ENCODE results near the gene COPB2. TPM values are rescaled to one million over a fixed set of nuclear protein-coding genes. Genes with fewer than 3 reads are reported as not detected.

COPB2 gene
- total and polyA plus RNA-seq, 2 of the 4 experiments (the other 2 are of a cell fraction): 179 to 363 TPM

GRCh38 chr3:139317660-139318430, 71.6 kb downstream of the COPB2 start:
- DNase-seq: no peak
- Histone ChIP-seq H4K91ac (ENCODE audit: insufficient read depth, low read depth, low read length) (no peak overlapping the region; the same call in 1 of the 2 replicates), H3K36me3 (ENCODE audit: control insufficient read depth, insufficient read depth, low read length) (no peaks in the 10 kb centered on the region), H2AK5ac (ENCODE audit: low read depth, low read length) (no peak overlapping the region), H2AFZ (replicated peaks; ENCODE audit: low read length, poor library complexity) (no peak overlapping the region), H3K27me3 (ENCODE audit: control insufficient read depth, insufficient read depth, low read length) (peaks cover 3% of the 10 kb centered on the region), H2BK20ac (ENCODE audit: low read depth, low read length) (no peak overlapping the region), H3K9ac (ENCODE audit: low read depth, low read length) (no peak overlapping the region), H3K79me1 (ENCODE audit: low read depth in 1 of 2, low read length in 2 of 2) (no peaks in the 10 kb centered on the region), H3K27ac (ENCODE audit: insufficient read depth, low read length) (no peak overlapping the region), H2AK9ac (replicated peaks; ENCODE audit: low read depth, low read length, poor library complexity) (no peak overlapping the region), H3K9me1 (ENCODE audit: insufficient read depth, low read length) (peaks cover 6% of the 10 kb centered on the region; the same call in 1 of the 2 replicates), H4K8ac (ENCODE audit: low read depth in 2 of 2, low read length in 2 of 2) (no peak overlapping the region), H3K4me1 (ENCODE audit: control insufficient read depth, insufficient read depth, low read length) (peaks cover 2% of the 10 kb centered on the region; the same call in 1 of the 2 replicates), H3K14ac (replicated peaks; ENCODE audit: low read depth, low read length) (no peak overlapping the region), H4K5ac (ENCODE audit: low read depth, low read length) (no peak overlapping the region), H3K56ac (ENCODE audit: extremely low read depth, insufficient read depth, low read length) (no peak overlapping the region), H3K4me2 (ENCODE audit: low read depth, low read length) (no peak overlapping the region), H2BK120ac (ENCODE audit: low read depth, low read length) (no peak overlapping the region), H3K4me3 (ENCODE audit: insufficient read depth, low read depth, low read length) (no peak overlapping the region), H3K4ac (ENCODE audit: low read depth, low read length) (0 out of 2 replicates have a peak overlapping the region, but pooled peaks have one; percentile 12), H4K20me1 (ENCODE audit: insufficient read depth, low read length) (no peaks in the 10 kb centered on the region), H2BK15ac (ENCODE audit: low read depth, low read length) (no peak overlapping the region), H2BK5ac (ENCODE audit: low read depth, low read length, poor library complexity, severe bottlenecking) (no peak overlapping the region), H3K9me3 (ENCODE audit: control insufficient read depth, insufficient read depth, low read length) (no peaks in the 10 kb centered on the region), H3K18ac (ENCODE audit: low read depth, low read length) (no peak overlapping the region), H3K23ac (ENCODE audit: low read depth, low read length) (no peak overlapping the region)
- WGBS, 2 experiments (ENCODE audit: extremely low coverage in 2 of 2, insufficient read length in 1 of 2): 80% methylated on average over 5 of the region's 8 CpGs; no CpG with 5 or more reads in 1 of the 2 experiments
- POLR2A ChIA-PET (ENCODE audit: unreplicated experiment): interaction anchor here (0.8 kb wide), 1 partner anchor 17 kb away, joined by 3 read pairs; no protein-coding TSS in a partner anchor
- BruUV-seq (replicated peaks): no TSS peak
- intact Hi-C loops (cut with micrococcal nuclease): no loop called here
- CTCF ChIA-PET: interaction anchor here (2.2 to 3.0 kb wide), 2 partner anchors 11 to 206 kb away, joined by 8 to 11 read pairs; no protein-coding TSS in a partner anchor
- dilution Hi-C loops (cut with HindIII; ENCODE audit: low sequenced_read_pairs, unreplicated experiment): no loop called here
- in situ Hi-C loops (cut with MboI; ENCODE audit: low sequenced_read_pairs): loop anchor here (10.0 kb wide), 1 partner anchor 193 kb away; no protein-coding TSS in a partner anchor
- ATAC-seq (ENCODE audit: low read depth): no peak
- no peak for TF ChIP-seq CHD1 (IDR thresholded peaks at IDR 0.05; ENCODE audit: low read depth, low read length)
- TF ChIP-seq ELK1 (IDR thresholded peaks at IDR 0.05; ENCODE audit: borderline replicate concordance, low read depth, low read length): no peak
- TF ChIP-seq CEBPB (IDR thresholded peaks at IDR 0.05; ENCODE audit: low read depth, low read length): no peak
- TF ChIP-seq RAD21 (IDR thresholded peaks at IDR 0.05; ENCODE audit: low read length): no peak
- no peak for TF ChIP-seq RFX5 (IDR thresholded peaks at IDR 0.05; ENCODE audit: low read depth, low read length)
- TF ChIP-seq FOS (IDR thresholded peaks at IDR 0.05; ENCODE audit: low read depth, low read length): no peak
- no peak for TF ChIP-seq RCOR1 (IDR thresholded peaks at IDR 0.05; ENCODE audit: insufficient replicate concordance, low read length)
- no peak for TF ChIP-seq BHLHE40 (IDR thresholded peaks at IDR 0.05; ENCODE audit: low read depth, low read length)
- TF ChIP-seq CTCF (conservative IDR thresholded peaks at IDR 0.05; ENCODE audit: low read depth, low read length): no peak
- no peak for TF ChIP-seq SMC3 (IDR thresholded peaks at IDR 0.05; ENCODE audit: low read depth, low read length)
- TF ChIP-seq MAZ (IDR thresholded peaks at IDR 0.05; ENCODE audit: borderline replicate concordance, low read depth, low read length): no peak
- TF ChIP-seq MAFK (IDR thresholded peaks at IDR 0.05; ENCODE audit: low read depth, low read length): no peak
- TF ChIP-seq POLR2A (IDR thresholded peaks at IDR 0.05; ENCODE audit: low read depth, low read length): no peak
- no peak for TF ChIP-seq NFE2L2 (IDR thresholded peaks at IDR 0.05; ENCODE audit: low read depth, low read length)
- no peak for TF ChIP-seq USF2 (IDR thresholded peaks at IDR 0.05; ENCODE audit: low read depth, low read length)
